HEK293T (cell line): Measurements from ENCODE around the gene TTC23L.

Source experiments
- CTBP1 ChIP-seq: fragments of 450-650 bp; IDR thresholded peaks from 2 replicates; pipeline ENCODE4 v1.6.1; 2016; ENCODE audit warnings: borderline replicate concordance
- ELF4 ChIP-seq: fragments of 450-650 bp; IDR thresholded peaks from 2 replicates; pipeline ENCODE4 v1.6.1; 2017; ENCODE audit warnings: antibody characterized with exemption
- FOXA1 ChIP-seq: fragments of 450-650 bp; IDR thresholded peaks from 2 replicates; pipeline ENCODE4 v1.6.1; 2016; ENCODE audit warnings: mild to moderate bottlenecking
- FOXK2 ChIP-seq: fragments of 450-650 bp; IDR thresholded peaks from 2 replicates; pipeline ENCODE4 v1.6.1; 2016; ENCODE audit warnings: mild to moderate bottlenecking
- FOXM1 ChIP-seq: fragments of 450-650 bp; IDR thresholded peaks from 2 replicates; pipeline ENCODE4 v1.6.1; 2017; ENCODE audit warnings: mild to moderate bottlenecking, borderline replicate concordance
- SP1 ChIP-seq: fragments of 450-650 bp; IDR thresholded peaks from 2 replicates; pipeline ENCODE4 v1.6.1; 2017
- SUZ12 ChIP-seq: fragments of 450-650 bp; IDR thresholded peaks from 2 replicates; pipeline ENCODE4 v1.6.1; 2016; ENCODE audit warnings: mild to moderate bottlenecking

DNA sequence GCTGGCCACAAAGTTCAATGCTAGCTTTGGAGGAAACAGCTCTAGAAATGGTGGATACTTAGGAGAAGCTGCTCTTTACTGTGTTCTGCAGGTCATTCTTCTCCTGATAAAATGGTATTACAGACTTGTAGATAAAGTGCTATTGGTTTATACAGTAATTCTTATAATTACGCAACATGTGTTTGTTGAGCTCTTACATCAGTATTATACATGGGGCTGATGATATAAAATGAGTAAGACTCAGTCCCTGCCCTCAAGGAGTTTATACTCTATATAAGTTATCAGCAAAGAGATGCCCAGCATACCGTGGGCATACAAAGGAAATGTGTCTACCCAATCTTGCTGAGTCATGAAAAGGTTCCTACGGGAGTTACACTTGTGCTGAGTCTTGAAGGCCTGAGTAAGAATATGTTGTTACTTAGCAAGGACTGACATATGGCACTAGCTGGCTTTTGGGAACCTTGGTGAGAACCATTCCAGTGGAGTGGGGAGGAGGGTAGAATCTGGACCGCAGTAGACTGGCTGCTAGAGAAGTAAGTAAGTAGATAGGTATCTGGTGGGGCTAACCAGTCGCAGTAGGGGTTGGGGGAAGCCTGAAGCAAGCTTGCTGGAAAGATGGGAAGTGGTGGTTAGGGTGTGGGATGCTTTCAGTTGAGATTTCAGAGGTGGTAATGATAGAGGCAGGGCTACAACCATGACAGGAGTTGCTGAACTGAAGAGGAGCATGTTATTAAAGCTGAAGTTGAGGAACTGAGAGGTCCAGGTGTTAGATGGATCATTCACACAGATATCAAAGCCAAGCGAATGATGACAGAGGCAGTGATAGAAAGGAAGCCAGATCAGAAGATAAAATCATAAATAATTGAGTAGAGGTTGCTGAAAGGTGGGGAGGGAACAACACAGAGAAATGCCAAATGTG lies 11.1 kb upstream of the TTC23L start:
- TF ChIP-seq SP1 = no peak
- no peak for TF ChIP-seq FOXK2
- no peak for TF ChIP-seq CTBP1
- no peak for TF ChIP-seq FOXM1
- TF ChIP-seq SUZ12 = no peak
- TF ChIP-seq ELF4 = no peak
- TF ChIP-seq FOXA1 = no peak
